Measurements from ENCODE around the gene SZRD1.
"Not testable (repeated sequence)": the region's sequence is repeated elsewhere in the genome, so short reads cannot be mapped to it uniquely, and the experiment has no call there.

Gene SZRD1
- 99.7 to 160 (median 115) reads per million in 4 donors for total RNA-seq

GRCh38 chr1:16366722-16367257, at the start of gene SZRD1:
Gene SZRD1, plus strand, starts transcription at chr1:16367242. Its CDS starts 16 bp downstream, at chr1:16367258.
- DNase-seq: peak; percentile 93 to 100 (median 94)

- DNase-seq: no peak
Measured at GRCh38 chr1:16318555-16318954, 48.5 kb upstream of the SZRD1 start.

GRCh38 chr1:16321176-16321867, 45.7 kb upstream of the SZRD1 start:
- no peak for DNase-seq

- DNase-seq: no peak
Measured at GRCh38 chr1:16324456-16324890, 42.6 kb upstream of the SZRD1 start.

- no peak for DNase-seq
Measured at GRCh38 chr1:16326833-16327404, 40.1 kb upstream of the SZRD1 start.

GRCh38 chr1:16334655-16335340, 32.2 kb upstream of the SZRD1 start:
- DNase-seq: no peak

GRCh38 chr1:16338961-16339360, 28.1 kb upstream of the SZRD1 start:
- DNase-seq: no peak

- DNase-seq: no peak
Measured at GRCh38 chr1:16340673-16341072, 26.4 kb upstream of the SZRD1 start.

GRCh38 chr1:16342331-16343062, 24.5 kb upstream of the SZRD1 start:
- no peak for DNase-seq

GRCh38 chr1:16343276-16343675, 23.8 kb upstream of the SZRD1 start:
- DNase-seq: not testable (repeated sequence)

GRCh38 chr1:16348414-16349182, 18.4 kb upstream of the SZRD1 start:
- no peak for DNase-seq

GRCh38 chr1:16349847-16350406, 17.1 kb upstream of the SZRD1 start:
- DNase-seq: no peak

GRCh38 chr1:16351456-16351993, 15.5 kb upstream of the SZRD1 start:
- DNase-seq: no peak

GRCh38 chr1:16351994-16352841, 14.8 kb upstream of the SZRD1 start, which contains the start of gene FBXO42:
Gene FBXO42, minus strand, starts transcription at chr1:16352480. Its CDS starts 37,062 bp downstream, at chr1:16315418.
- peak; percentile 84 to 93 (median 87) for DNase-seq

- no peak for DNase-seq
Measured at GRCh38 chr1:16352842-16353535, 14.1 kb upstream of the SZRD1 start.

GRCh38 chr1:16354619-16355018, 12.4 kb upstream of the SZRD1 start:
- no peak for DNase-seq

GRCh38 chr1:16356867-16357266, 10.2 kb upstream of the SZRD1 start:
- no peak for DNase-seq

- DNase-seq: not testable (repeated sequence)
Measured at GRCh38 chr1:16365146-16365498, 1.9 kb upstream of the SZRD1 start.

- peak; percentile 69 to 93 (median 76) for DNase-seq
Measured at GRCh38 chr1:16367258-16367967, 371 bp downstream of the SZRD1 start.
